Lower lobe of right lung (tissue), 2 donors: ENCODE data around the gene ZNRF1. TPM values are rescaled to one million over a fixed set of nuclear protein-coding genes. Genes with fewer than 3 reads are reported as not detected.

ENCODE experiments used
- ATAC-seq, 2 donors: fragments of 200-7000 bp; cut with Tn5 transposase; one replicate each; pipeline ENCODE4 v1.9.1; 2020 to 2022; ENCODE audit warnings: mild to moderate bottlenecking in 2 of 2, moderate library complexity in 2 of 2
- DNase-seq: peaks from one replicate; pipeline ENCODE4 v3.0.0-alpha.2; 2020
- H3K27ac ChIP-seq: fragments of 200-600 bp; one replicate; pipeline ENCODE4 v1.8.0; 2022
- H3K27me3 ChIP-seq: fragments of 200-600 bp; one replicate; pipeline ENCODE4 v1.8.0; 2022; ENCODE audit warnings: low read depth
- H3K36me3 ChIP-seq: fragments of 200-600 bp; one replicate; pipeline ENCODE4 v1.8.0; 2022; ENCODE audit warnings: mild to moderate bottlenecking
- H3K4me1 ChIP-seq: fragments of 200-600 bp; one replicate; pipeline ENCODE4 v1.8.0; 2022
- H3K4me3 ChIP-seq: fragments of 200-600 bp; one replicate; pipeline ENCODE4 v1.8.0; 2022; ENCODE audit warnings: mild to moderate bottlenecking
- H3K9me3 ChIP-seq: fragments of 200-600 bp; one replicate; pipeline ENCODE4 v1.8.0; 2022
- intact Hi-C: fragments of 100-400 bp; cut with DNase I; formaldehyde crosslinking; loops from one replicate; pipeline ENCODE4 v1.11.0; 2022
- total RNA-seq: library from RNA; stranded (reverse); fragmentation: NEBNext Ultra II Directional; extraction: Animal tissue kit (Norgen Biotek cat#: 25700); gene quantifications from one replicate; pipeline ENCODE4 v1.2.1, GENCODE V29; 2021
- TF ChIP-seq, protein P1 (sequence below): fragments of 200-600 bp; IDR thresholded peaks from one replicate; pipeline ENCODE4 v1.8.0; 2022; ENCODE audit warnings: antibody characterized with exemption, mild to moderate bottlenecking
- donor health status: DM: no; HTN: yes; CAD: no; lungs with severe emphysema.

Gene ZNRF1
- total RNA-seq, 1 donor from 2014 or later = 23.5 TPM

DNA sequence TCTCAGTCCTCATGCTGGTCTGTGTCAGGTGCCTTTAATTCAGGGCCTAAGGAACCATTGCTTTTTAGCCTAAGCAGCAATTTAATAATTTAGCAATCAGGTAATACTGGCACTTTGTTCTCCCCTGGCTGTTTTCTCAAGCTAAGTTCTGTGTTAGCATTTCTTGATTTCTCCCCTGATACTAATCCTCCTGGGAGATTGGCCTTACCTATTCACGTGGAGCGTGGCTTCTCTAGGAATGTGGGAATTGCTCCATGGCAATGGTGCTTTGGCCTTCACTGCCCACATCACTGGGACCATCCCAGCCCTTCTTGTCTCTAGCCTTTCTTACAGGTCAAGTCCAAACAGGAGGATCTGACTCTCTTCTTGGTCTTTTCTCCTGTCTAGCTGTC, 55.7 kb downstream of the ZNRF1 start:
- DNase-seq = no peak
- TF ChIP-seq, protein P1, sequence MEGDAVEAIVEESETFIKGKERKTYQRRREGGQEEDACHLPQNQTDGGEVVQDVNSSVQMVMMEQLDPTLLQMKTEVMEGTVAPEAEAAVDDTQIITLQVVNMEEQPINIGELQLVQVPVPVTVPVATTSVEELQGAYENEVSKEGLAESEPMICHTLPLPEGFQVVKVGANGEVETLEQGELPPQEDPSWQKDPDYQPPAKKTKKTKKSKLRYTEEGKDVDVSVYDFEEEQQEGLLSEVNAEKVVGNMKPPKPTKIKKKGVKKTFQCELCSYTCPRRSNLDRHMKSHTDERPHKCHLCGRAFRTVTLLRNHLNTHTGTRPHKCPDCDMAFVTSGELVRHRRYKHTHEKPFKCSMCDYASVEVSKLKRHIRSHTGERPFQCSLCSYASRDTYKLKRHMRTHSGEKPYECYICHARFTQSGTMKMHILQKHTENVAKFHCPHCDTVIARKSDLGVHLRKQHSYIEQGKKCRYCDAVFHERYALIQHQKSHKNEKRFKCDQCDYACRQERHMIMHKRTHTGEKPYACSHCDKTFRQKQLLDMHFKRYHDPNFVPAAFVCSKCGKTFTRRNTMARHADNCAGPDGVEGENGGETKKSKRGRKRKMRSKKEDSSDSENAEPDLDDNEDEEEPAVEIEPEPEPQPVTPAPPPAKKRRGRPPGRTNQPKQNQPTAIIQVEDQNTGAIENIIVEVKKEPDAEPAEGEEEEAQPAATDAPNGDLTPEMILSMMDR = no peak
- no peak overlapping the region for H3K4me3 ChIP-seq
- intact Hi-C loops = no loop called here
- no peaks in the 10 kb centered on the region for H3K27me3 ChIP-seq
- no peaks in the 10 kb centered on the region for H3K9me3 ChIP-seq
- no peaks in the 10 kb centered on the region for H3K36me3 ChIP-seq
- ATAC-seq = no peak
- peaks cover 20% of the 10 kb centered on the region for H3K4me1 ChIP-seq
- no peak overlapping the region for H3K27ac ChIP-seq

DNA sequence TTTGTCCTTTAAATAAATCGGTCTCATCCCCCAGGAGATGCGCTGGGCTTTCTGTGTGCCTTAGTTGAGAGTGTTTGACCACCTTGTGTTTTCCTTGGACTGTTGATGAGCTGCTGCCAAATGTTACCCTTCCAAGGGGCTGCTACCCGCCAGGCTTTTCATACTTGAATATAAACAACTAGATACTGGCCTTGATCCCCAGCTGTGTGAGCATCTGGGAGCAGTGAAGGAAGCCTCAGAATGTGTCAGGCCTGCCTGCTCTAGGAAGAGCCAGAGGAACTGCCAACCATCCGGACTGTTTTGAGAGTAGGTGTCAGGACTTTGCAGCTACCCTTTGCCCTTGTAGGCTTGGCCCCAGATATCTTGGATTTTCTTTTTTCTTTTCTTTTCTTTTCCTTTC, 60.0 kb downstream of the ZNRF1 start:
- DNase-seq = no peak
- Histone ChIP-seq H3K36me3 (no peaks in the 10 kb centered on the region), H3K27me3 (no peaks in the 10 kb centered on the region), H3K27ac (no peak overlapping the region), H3K4me1 (peaks cover 42% of the 10 kb centered on the region), H3K4me3 (no peak overlapping the region), H3K9me3 (no peaks in the 10 kb centered on the region)
- no peak for ATAC-seq
- TF ChIP-seq, protein P1 = no peak
- intact Hi-C loops = no loop called here

DNA sequence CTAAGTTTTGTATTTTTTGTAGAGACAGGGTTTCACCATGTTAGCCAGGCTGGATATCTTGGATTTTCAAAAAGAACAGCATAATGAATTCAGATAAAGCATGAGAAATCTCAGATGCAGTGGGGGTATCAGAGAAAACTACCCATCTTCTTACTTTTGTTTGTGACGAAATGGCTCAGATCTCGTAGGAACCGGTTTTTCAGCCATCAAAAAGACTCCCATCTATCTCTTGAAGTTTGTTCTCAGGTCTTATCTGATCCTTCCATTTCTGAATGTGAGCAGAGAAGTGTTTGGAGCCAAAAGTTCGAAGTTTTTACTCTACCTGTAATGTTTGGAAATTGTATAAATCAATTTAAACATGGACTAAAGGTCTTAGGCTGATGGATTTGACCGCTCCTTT, 60.6 kb downstream of the ZNRF1 start:
- H3K9me3 ChIP-seq = no peaks in the 10 kb centered on the region
- H3K4me1 ChIP-seq = peaks cover 42% of the 10 kb centered on the region
- H3K27ac ChIP-seq = no peak overlapping the region
- no peak overlapping the region for H3K4me3 ChIP-seq
- TF ChIP-seq, protein P1 = no peak
- DNase-seq = no peak
- intact Hi-C loops = no loop called here
- no peaks in the 10 kb centered on the region for H3K36me3 ChIP-seq
- H3K27me3 ChIP-seq = no peaks in the 10 kb centered on the region
- ATAC-seq = no peak

DNA sequence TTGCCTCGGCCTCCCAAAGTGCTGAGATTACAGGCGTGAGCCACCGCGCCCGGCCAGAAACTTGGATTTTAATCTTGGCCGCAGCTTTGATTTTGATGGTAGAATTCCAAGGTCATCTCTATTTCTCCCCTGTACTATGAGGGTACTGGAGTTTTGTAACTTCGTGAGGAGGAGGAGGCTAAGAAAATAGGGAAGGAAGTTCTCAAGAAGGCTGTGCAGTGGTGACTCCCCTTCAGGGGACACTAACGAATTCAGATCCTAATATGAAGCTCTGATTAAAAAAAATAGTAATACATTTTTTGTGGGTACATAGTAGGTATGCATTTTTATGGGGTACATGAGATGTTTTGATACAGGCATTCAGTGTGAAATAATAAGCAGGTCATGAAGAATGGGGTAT, 61.9 kb downstream of the ZNRF1 start:
- DNase-seq (no peak), ATAC-seq (no peak)
- H3K36me3 ChIP-seq = no peaks in the 10 kb centered on the region
- no peak overlapping the region for H3K4me3 ChIP-seq
- H3K27ac ChIP-seq = no peak overlapping the region
- H3K4me1 ChIP-seq = peaks cover 47% of the 10 kb centered on the region
- no peaks in the 10 kb centered on the region for H3K9me3 ChIP-seq
- TF ChIP-seq, protein P1 = no peak
- intact Hi-C loops = no loop called here
- H3K27me3 ChIP-seq = no peaks in the 10 kb centered on the region

DNA sequence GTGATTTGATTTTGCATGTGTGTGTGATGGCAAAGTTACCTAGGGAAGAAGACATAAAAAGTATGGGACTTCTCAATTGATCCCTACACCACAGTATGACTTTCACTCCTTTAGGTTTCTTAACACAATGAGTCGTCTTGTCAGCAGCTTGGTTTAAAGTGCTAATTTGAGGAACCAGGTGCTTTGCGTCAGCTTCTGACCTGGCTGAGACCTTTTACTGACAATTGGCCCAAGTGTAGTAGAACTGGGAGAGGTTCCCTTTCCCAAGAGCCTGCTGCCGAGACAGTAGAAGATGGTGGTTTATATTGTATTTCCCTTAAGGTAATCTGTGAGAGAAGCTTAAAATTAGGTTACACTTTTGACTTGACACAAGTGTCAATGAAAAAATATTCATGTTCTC, 62.8 kb downstream of the ZNRF1 start:
- peaks cover 55% of the 10 kb centered on the region for H3K4me1 ChIP-seq
- TF ChIP-seq, protein P1 = no peak
- no peak overlapping the region for H3K4me3 ChIP-seq
- DNase-seq (no peak), ATAC-seq (no peak)
- peak overlapping the region; percentile 68 for H3K27ac ChIP-seq
- no peaks in the 10 kb centered on the region for H3K27me3 ChIP-seq
- intact Hi-C loops = no loop called here
- H3K36me3 ChIP-seq = no peaks in the 10 kb centered on the region
- no peaks in the 10 kb centered on the region for H3K9me3 ChIP-seq
